LHCN-M2 (cell line): ENCODE data around the gene CSAD. TPM values are rescaled to one million over a fixed set of nuclear protein-coding genes. Genes with fewer than 3 reads are reported as not detected.
"Not testable (repeated sequence)": the region's sequence is repeated elsewhere in the genome, so short reads cannot be mapped to it uniquely, and the experiment has no call there.

Experiments
- DNase-seq: peaks from one replicate; pipeline ENCODE4 v3.0.0-alpha.2; 2012; ENCODE audit warnings: low read depth
- total RNA-seq: library from RNA; depleted of rRNA; stranded (reverse); fragments of >200 nt; gene quantifications from 2 replicates; pipeline ENCODE4 v1.2.3, GENCODE V29; 2014

The CSAD gene
- total RNA-seq, 1 experiment from 2014 or later = 5.2 TPM

- DNase-seq = peak; percentile 81
Observed at GRCh38 chr12:53180931-53181645, 363 bp upstream of the CSAD start.

- no peak for DNase-seq
Observed at GRCh38 chr12:53179687-53180219, 972 bp downstream of the CSAD start.

- not testable (repeated sequence) for DNase-seq
Observed at GRCh38 chr12:53178803-53179202, 1.9 kb downstream of the CSAD start.

GRCh38 chr12:53177447-53177846, 3.3 kb downstream of the CSAD start:
- not testable (repeated sequence) for DNase-seq

GRCh38 chr12:53176750-53177149, 4.0 kb downstream of the CSAD start:
- DNase-seq = no peak

GRCh38 chr12:53174881-53175491, 5.7 kb downstream of the CSAD start:
- DNase-seq = peak; percentile 59

- DNase-seq = no peak
Observed at GRCh38 chr12:53173085-53173715, 7.5 kb downstream of the CSAD start.

- peak; percentile 68 for DNase-seq
Observed at GRCh38 chr12:53172352-53172751, 8.4 kb downstream of the CSAD start.

- no peak for DNase-seq
Observed at GRCh38 chr12:53171725-53172329, 8.9 kb downstream of the CSAD start.

GRCh38 chr12:53170876-53171724, 9.6 kb downstream of the CSAD start:
- DNase-seq = no peak

GRCh38 chr12:53170215-53170614, 10.5 kb downstream of the CSAD start:
- DNase-seq = no peak

- no peak for DNase-seq
Observed at GRCh38 chr12:53169644-53170043, 11.1 kb downstream of the CSAD start.

- no peak for DNase-seq
Observed at GRCh38 chr12:53166837-53167236, 13.9 kb downstream of the CSAD start.

GRCh38 chr12:53163008-53163407, 17.7 kb downstream of the CSAD start:
- DNase-seq = not testable (repeated sequence)

GRCh38 chr12:53161119-53161911, 19.4 kb downstream of the CSAD start:
- no peak for DNase-seq

GRCh38 chr12:53160673-53161072, 20.1 kb downstream of the CSAD start:
- DNase-seq = no peak

GRCh38 chr12:53160000-53160399, 20.7 kb downstream of the CSAD start:
- DNase-seq = no peak

- peak; percentile 66 for DNase-seq
Observed at GRCh38 chr12:53159195-53159839, 21.4 kb downstream of the CSAD start.

- DNase-seq = no peak
Observed at GRCh38 chr12:53152390-53152789, 28.3 kb downstream of the CSAD start.

- DNase-seq = no peak
Observed at GRCh38 chr12:53151039-53151438, 29.7 kb downstream of the CSAD start.
